Measurements from ENCODE around the gene SMTNL2. TPM values are rescaled to one million over a fixed set of nuclear protein-coding genes. Genes with fewer than 3 reads are reported as not detected.

The SMTNL2 gene
- total RNA-seq, 1 experiment from 2014 or later: not detected

DNA sequence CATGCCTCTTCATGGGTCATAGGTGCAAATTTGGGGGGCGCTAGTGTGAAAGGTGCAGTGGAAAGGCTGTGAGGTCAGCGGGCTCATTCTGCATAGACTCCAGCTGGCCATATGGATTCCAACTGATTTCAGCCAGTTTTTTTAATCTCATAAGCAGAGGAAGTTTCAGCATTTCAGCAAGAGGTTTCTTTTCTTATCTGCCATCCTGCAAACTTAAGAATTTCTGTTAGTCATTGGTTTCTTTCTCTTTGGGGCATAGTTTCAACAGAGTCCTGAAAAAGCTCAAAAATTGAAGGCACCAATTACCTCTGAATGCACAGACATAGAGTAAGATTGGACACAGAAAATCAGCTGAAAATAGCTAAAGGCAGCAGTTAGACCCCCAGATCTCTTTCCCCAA, 73.3 kb downstream of the SMTNL2 start:
- Histone ChIP-seq H3K9me2 (replicated peaks; ENCODE audit: low read length) (no peaks in the 10 kb centered on the region), H4K20me1 (ENCODE audit: low read length) (no peaks in the 10 kb centered on the region), H3K79me2 (ENCODE audit: low read length) (no peaks in the 10 kb centered on the region), H3K9me3 (ENCODE audit: low read length) (no peaks in the 10 kb centered on the region), H3K4me1 (ENCODE audit: insufficient read depth, low read length) (no peaks in the 10 kb centered on the region), H3F3A (ENCODE audit: low read length, unreplicated experiment) (no peaks in the 10 kb centered on the region), H3K27me3 (ENCODE audit: low read length) (no peaks in the 10 kb centered on the region), H3K4me2 (ENCODE audit: low read length) (no peak overlapping the region), H3K36me3 (ENCODE audit: low read depth, low read length) (no peaks in the 10 kb centered on the region), H3K27ac (ENCODE audit: low read length) (no peak overlapping the region), H2AFZ (ENCODE audit: low read length) (no peak overlapping the region), H3K4me3 (ENCODE audit: low read length) (no peak overlapping the region), H3K9ac (ENCODE audit: low read length) (no peak overlapping the region)
- TF ChIP-seq CTCF (conservative IDR thresholded peaks at IDR 0.05; ENCODE audit: low read depth, low read length) (no peak), EZH2phosphoT487 (IDR thresholded peaks at IDR 0.05; ENCODE audit: borderline replicate concordance, low read length) (no peak), EZH2 (IDR thresholded peaks at IDR 0.05; ENCODE audit: low read length, unreplicated experiment) (no peak)
- no TSS peak for BruUV-seq (replicated peaks)
- DNase-seq (no peak), ATAC-seq (no peak)
- POLR2A ChIA-PET (ENCODE audit: unreplicated experiment): no interaction called here
- CTCF ChIA-PET: no interaction called here
- intact Hi-C loops (cut with micrococcal nuclease): no loop called here

Other genes with a start within 250 kb of the SMTNL2 start
- 35.8 and 46.8 TPM in 2 replicates for gene UBE2G1, start 217.9 kb upstream of the SMTNL2 start, total RNA-seq (2014; rRNA removed)
- gene SPNS3, start 150.6 kb upstream of the SMTNL2 start, total RNA-seq (2014; rRNA removed): 0.69 and 2.6 TPM in 2 replicates
- gene SPNS2, start 85.6 kb upstream of the SMTNL2 start, total RNA-seq (2014; rRNA removed): 2.6 and 7.9 TPM in 2 replicates
- 155 and 171 TPM in 2 replicates for gene MYBBP1A, start 29.1 kb upstream of the SMTNL2 start, total RNA-seq (2014; rRNA removed)
- gene GGT6, start 24.0 kb upstream of the SMTNL2 start, total RNA-seq (2014; rRNA removed): not detected in 2 replicates
- 0.81 TPM in 1 of 2 replicates, not detected in the other for gene ALOX15, start 57.1 kb downstream of the SMTNL2 start, total RNA-seq (2014; rRNA removed)
- gene PELP1, start 119.6 kb downstream of the SMTNL2 start, total RNA-seq (2014; rRNA removed): 35.1 and 37.6 TPM in 2 replicates
- gene ARRB2, start 126.1 kb downstream of the SMTNL2 start, total RNA-seq (2014; rRNA removed): 22.2 and 28.1 TPM in 2 replicates
- 25.4 and 28.9 TPM in 2 replicates for gene MED11, start 146.9 kb downstream of the SMTNL2 start, total RNA-seq (2014; rRNA removed)
- gene ZMYND15, start 155.3 kb downstream of the SMTNL2 start, total RNA-seq (2014; rRNA removed): 0.51 and 0.58 TPM in 2 replicates
- 22.1 and 38.7 TPM in 2 replicates for gene CXCL16, start 155.4 kb downstream of the SMTNL2 start, total RNA-seq (2014; rRNA removed)
- not detected in 2 replicates for gene TM4SF5, start 187.4 kb downstream of the SMTNL2 start, total RNA-seq (2014; rRNA removed)
- gene VMO1, start 201.8 kb downstream of the SMTNL2 start, total RNA-seq (2014; rRNA removed): 1.2 and 3.1 TPM in 2 replicates
- gene GLTPD2, start 204.4 kb downstream of the SMTNL2 start, total RNA-seq (2014; rRNA removed): 0.98 TPM in 1 of 2 replicates, not detected in the other
- gene PSMB6, start 211.6 kb downstream of the SMTNL2 start, total RNA-seq (2014; rRNA removed): 281 and 405 TPM in 2 replicates
- 24.3 and 27.3 TPM in 2 replicates for gene PLD2, start 222.6 kb downstream of the SMTNL2 start, total RNA-seq (2014; rRNA removed)
- gene MINK1, start 248.8 kb downstream of the SMTNL2 start, total RNA-seq (2014; rRNA removed): 44.5 and 64.8 TPM in 2 replicates

All from PC-3 (cell line).